Natural killer cell (primary cell): ENCODE data around the gene RBM4B. TPM values are rescaled to one million over a fixed set of nuclear protein-coding genes. Genes with fewer than 3 reads are reported as not detected.

Experiments used
- ATAC-seq, 3 donors: fragments of 150-1000 bp in 2 of 3; fragments of 200-7000 bp in 1 of 3; cut with Tn5 transposase; 1 replicate in 1 of 3; 2 replicates in 2 of 3; pipeline ENCODE4 v1.10.0; 2021; ENCODE audit warnings: mild to moderate bottlenecking in 2 of 3, moderate library complexity in 2 of 3
- DNase-seq, 2 donors: peaks; one replicate each; pipeline versions ENCODE4 v3.0.0 to v3.0.0-alpha.2; 2013 to 2021; ENCODE audit warnings: mixed read lengths in 1 of 2
- H3K27ac ChIP-seq: one replicate; pipeline ENCODE4 v1.5.1; 2013; ENCODE audit warnings: mild to moderate bottlenecking, low read length
- H3K27me3 ChIP-seq: one replicate; pipeline ENCODE4 v1.6.1; 2013; ENCODE audit warnings: low read length; ENCODE audit not compliant: control insufficient read depth, insufficient read depth
- H3K36me3 ChIP-seq: one replicate; pipeline ENCODE4 v1.6.1; 2013; ENCODE audit warnings: low read length; ENCODE audit not compliant: control insufficient read depth, insufficient read depth
- H3K4me1 ChIP-seq: one replicate; pipeline ENCODE4 v1.6.1; 2013; ENCODE audit warnings: low read length; ENCODE audit not compliant: control insufficient read depth, insufficient read depth
- H3K4me3 ChIP-seq: one replicate; pipeline ENCODE4 v1.5.1; 2013; ENCODE audit warnings: low read length
- H3K9me3 ChIP-seq: one replicate; pipeline ENCODE4 v1.6.1; 2013; ENCODE audit warnings: low read length; ENCODE audit not compliant: control insufficient read depth, insufficient read depth
- H3K27ac Mint-ChIP-seq, 2 donors: one replicate each; pipeline ENCODE4 v1.8.0; 2022; ENCODE audit warnings: mild to moderate bottlenecking in 2 of 2, mixed read lengths in 2 of 2, moderate library complexity in 1 of 2
- H3K27me3 Mint-ChIP-seq, 2 donors: one replicate each; pipeline ENCODE4 v1.8.0; 2022; ENCODE audit warnings: low read depth in 2 of 2, mixed read lengths in 2 of 2
- H3K36me3 Mint-ChIP-seq: one replicate; pipeline ENCODE4 v1.8.0; 2022; ENCODE audit warnings: mixed read lengths
- H3K4me1 Mint-ChIP-seq, 2 donors: one replicate each; pipeline ENCODE4 v1.8.0; 2022; ENCODE audit warnings: mixed read lengths in 2 of 2
- H3K4me3 Mint-ChIP-seq: one replicate; pipeline ENCODE4 v1.8.0; 2022; ENCODE audit warnings: mild to moderate bottlenecking, moderate library complexity, mixed read lengths
- H3K9me3 Mint-ChIP-seq, 2 donors: one replicate each; pipeline ENCODE4 v1.8.0; 2022; ENCODE audit warnings: mixed read lengths in 2 of 2
- WGBS: methylation state at CpG from one replicate; pipeline ENCODE4 v1.1.7; 2013; ENCODE audit warnings: missing lambda C conversion rate; ENCODE audit not compliant: insufficient coverage; 5-methylcytosine and 5-hydroxymethylcytosine counted together
- intact Hi-C: fragments of 100-400 bp; cut with micrococcal nuclease; formaldehyde crosslinking; loops from one replicate; pipeline ENCODE4 v1.14.2; 2022
- total RNA-seq, 4 donors: library from RNA; stranded (reverse); fragments of 120-200 nt in 1 of 4; gene quantifications; one replicate each; pipeline versions ENCODE4 v1.2.3 to v1.2.4, GENCODE V29; 2013 to 2022
- TF ChIP-seq, protein P1 (sequence below): fragments of 200-600 bp; IDR thresholded peaks from one replicate; pipeline ENCODE4 v1.8.0; 2022; ENCODE audit warnings: antibody characterized with exemption

Gene RBM4B
- total RNA-seq, 3 donors from 2014 or later (not counting 1 experiment from before 2014, with no cell fraction given), result 11.1 to 23.0 (median 12.4) TPM

DNA sequence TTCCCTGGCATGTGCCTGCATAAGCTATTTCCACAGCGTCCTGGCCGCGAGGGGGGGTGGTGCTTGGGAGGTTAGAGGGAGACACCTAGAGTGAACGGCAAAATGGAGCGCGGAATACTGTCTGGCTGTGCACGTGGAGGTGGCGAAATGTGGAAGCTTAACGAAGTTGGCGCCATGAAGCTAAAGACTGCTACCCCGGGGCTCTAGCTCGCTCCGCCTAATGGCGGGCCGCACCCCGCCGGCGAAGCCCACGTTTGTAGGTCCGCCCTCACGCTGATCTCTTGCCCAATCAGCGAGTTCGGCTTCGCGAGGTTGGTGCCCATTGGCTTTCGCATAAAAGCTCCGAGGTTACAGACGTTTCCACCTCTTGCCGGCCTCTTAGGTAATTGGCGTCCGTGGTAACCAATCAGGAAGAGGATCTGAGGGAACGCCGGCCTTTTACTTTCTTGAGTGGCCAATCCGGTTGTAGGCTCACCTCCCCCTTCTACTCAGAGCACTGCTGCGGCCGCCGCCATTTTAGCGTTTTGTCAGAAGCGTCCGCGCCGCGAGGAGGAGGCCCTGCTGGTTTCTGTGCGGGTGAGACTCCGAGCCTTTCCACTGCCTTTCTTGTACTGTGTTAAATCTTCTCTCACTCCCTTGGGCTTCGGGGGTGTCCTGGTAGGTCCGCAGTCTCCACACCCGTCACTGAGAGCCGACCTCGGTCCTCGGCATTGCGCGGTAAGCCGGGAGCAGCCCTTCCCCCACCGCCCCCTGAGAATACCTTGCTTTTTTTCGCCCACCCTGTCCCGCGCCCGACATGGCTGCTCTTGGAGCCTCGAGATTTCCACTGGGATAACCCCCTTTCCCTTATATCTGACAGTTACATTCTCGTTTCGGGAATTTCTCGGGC lies 39.3 kb downstream of the RBM4B start, which contains the start of gene RBM4:
Gene RBM4 (plus strand): TSS at position 527 of the 889 bp plus-strand sequence. CDS start 1,009 bp downstream, outside the sequence.
- H3K9me3 Mint-ChIP-seq, result no peaks in the 10 kb centered on the region
- TF ChIP-seq, protein P1, sequence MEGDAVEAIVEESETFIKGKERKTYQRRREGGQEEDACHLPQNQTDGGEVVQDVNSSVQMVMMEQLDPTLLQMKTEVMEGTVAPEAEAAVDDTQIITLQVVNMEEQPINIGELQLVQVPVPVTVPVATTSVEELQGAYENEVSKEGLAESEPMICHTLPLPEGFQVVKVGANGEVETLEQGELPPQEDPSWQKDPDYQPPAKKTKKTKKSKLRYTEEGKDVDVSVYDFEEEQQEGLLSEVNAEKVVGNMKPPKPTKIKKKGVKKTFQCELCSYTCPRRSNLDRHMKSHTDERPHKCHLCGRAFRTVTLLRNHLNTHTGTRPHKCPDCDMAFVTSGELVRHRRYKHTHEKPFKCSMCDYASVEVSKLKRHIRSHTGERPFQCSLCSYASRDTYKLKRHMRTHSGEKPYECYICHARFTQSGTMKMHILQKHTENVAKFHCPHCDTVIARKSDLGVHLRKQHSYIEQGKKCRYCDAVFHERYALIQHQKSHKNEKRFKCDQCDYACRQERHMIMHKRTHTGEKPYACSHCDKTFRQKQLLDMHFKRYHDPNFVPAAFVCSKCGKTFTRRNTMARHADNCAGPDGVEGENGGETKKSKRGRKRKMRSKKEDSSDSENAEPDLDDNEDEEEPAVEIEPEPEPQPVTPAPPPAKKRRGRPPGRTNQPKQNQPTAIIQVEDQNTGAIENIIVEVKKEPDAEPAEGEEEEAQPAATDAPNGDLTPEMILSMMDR, result no peak
- peaks cover 26% of the 10 kb centered on the region for H3K36me3 Mint-ChIP-seq
- WGBS, result under 1% methylated on average over 63 of the region's 63 CpGs
- H3K27me3 Mint-ChIP-seq, result no peaks in the 10 kb centered on the region
- Histone ChIP-seq H3K4me1 (peaks cover 35% of the 10 kb centered on the region), H3K27ac (peak within 1 kb of the TSS; percentile 81), H3K36me3 (peaks cover 37% of the 10 kb centered on the region), H3K9me3 (no peaks in the 10 kb centered on the region), H3K4me3 (peak within 1 kb of the TSS; percentile 73), H3K27me3 (no peaks in the 10 kb centered on the region)
- H3K4me3 Mint-ChIP-seq, result peak within 1 kb of the TSS; percentile 92
- DNase-seq (peak; percentile 91 to 100), ATAC-seq (peak; percentile 89 to 98 (median 91))
- peak within 1 kb of the TSS; percentile 88 to 96 for H3K27ac Mint-ChIP-seq
- intact Hi-C loops, result loop anchor here (1.0 kb wide), 3 partner anchors 22 to 45 kb away; partner anchors contain the start of genes CCDC87, CCS, RBM14 and RBM4B
- peaks cover 57 to 66% of the 10 kb centered on the region in 2 donors for H3K4me1 Mint-ChIP-seq

GRCh38 chr11:66637557-66638176 lies 40.0 kb downstream of the RBM4B start:
- DNase-seq, result peak in 1 of 2 donors; percentile 16
- TF ChIP-seq, protein P1, result no peak
- peak overlapping the region; percentile 45 for H3K4me3 ChIP-seq
- H3K36me3 Mint-ChIP-seq, result peaks cover 18% of the 10 kb centered on the region
- H3K27ac Mint-ChIP-seq, result peak overlapping the region; percentile 88 to 96
- no peaks in the 10 kb centered on the region for H3K9me3 ChIP-seq
- H3K27me3 Mint-ChIP-seq, result no peaks in the 10 kb centered on the region
- no peak for ATAC-seq
- peak overlapping the region; percentile 69 for H3K27ac ChIP-seq
- H3K9me3 Mint-ChIP-seq, result no peaks in the 10 kb centered on the region
- peak overlapping the region; percentile 92 for H3K4me3 Mint-ChIP-seq
- WGBS, result 66% methylated on average over 11 of the region's 12 CpGs
- H3K36me3 ChIP-seq, result peaks cover 35% of the 10 kb centered on the region
- H3K4me1 ChIP-seq, result peaks cover 31% of the 10 kb centered on the region
- intact Hi-C loops, result loop anchor here (1.0 kb wide), 3 partner anchors 21 to 44 kb away; partner anchors contain the start of genes CCDC87, CCS, RBM14 and RBM4B
- H3K27me3 ChIP-seq, result no peaks in the 10 kb centered on the region
- peaks cover 49 to 58% of the 10 kb centered on the region in 2 donors for H3K4me1 Mint-ChIP-seq

DNA sequence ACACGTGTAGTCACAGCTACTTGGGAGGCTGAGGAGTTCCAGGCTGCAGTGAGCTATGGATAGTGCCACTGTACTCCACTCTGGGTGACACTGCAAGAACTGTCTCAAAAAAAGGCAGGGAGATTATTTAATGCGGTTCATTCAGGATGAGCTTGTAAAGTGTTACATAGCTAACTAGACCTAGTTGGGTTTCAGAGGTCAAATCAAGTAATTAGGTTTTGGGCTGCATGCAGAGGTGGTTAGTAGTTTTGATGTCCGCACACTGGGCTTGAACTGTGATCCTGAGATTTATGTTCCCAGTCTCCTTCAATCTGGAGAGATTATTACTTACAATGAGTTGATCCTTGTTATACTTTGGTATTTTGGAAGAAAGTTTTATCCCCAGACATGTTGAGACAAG lies 41.3 kb downstream of the RBM4B start:
- ATAC-seq, result no peak
- Mint-ChIP-seq H3K27ac (peak overlapping the region in 1 of 2 donors; percentile 88), H3K36me3 (peaks cover 9% of the 10 kb centered on the region), H3K9me3 (no peaks in the 10 kb centered on the region), H3K4me3 (no peak overlapping the region), H3K27me3 (no peaks in the 10 kb centered on the region), H3K4me1 (peaks cover 44 to 53% of the 10 kb centered on the region in 2 donors)
- no peaks in the 10 kb centered on the region for H3K27me3 ChIP-seq
- no peak overlapping the region for H3K4me3 ChIP-seq
- H3K9me3 ChIP-seq, result no peaks in the 10 kb centered on the region
- H3K36me3 ChIP-seq, result peaks cover 27% of the 10 kb centered on the region
- H3K4me1 ChIP-seq, result peaks cover 28% of the 10 kb centered on the region
- 89% methylated on average over 3 of the region's 3 CpGs for WGBS
- no peak overlapping the region for H3K27ac ChIP-seq
- TF ChIP-seq, protein P1, result no peak
- intact Hi-C loops, result no loop called here
- DNase-seq, result peak in 1 of 2 donors; percentile 10
